ENCODE results near the gene PCDHGA1.
"Not testable (repeated sequence)": the region's sequence is repeated elsewhere in the genome, so short reads cannot be mapped to it uniquely, and the experiment has no call there.

DNA sequence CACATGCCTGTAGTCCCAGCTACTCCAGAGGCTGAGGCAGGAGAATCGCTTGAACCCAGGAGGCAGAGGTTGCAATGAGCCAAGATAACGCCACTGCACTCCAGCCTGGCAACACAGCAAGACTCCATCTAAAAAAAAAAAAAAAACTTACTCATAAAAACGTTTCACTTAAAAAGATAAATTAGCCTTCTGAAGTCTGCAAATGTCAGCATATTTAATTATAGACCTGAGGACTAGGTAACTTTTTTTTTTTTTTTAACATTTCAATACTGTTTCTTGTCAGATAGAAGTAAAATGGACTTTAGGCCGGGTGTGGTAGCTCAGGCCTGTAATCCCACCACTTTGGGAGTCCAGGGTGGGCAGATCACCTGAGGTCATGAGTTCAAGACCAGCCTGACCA is 13.4 kb upstream of the PCDHGA1 start:
- not testable (repeated sequence) for TF ChIP-seq SUZ12 (IDR thresholded peaks at IDR 0.05; ENCODE audit: extremely low read depth, insufficient read depth, insufficient read length); ZNF274 (IDR thresholded peaks at IDR 0.05; ENCODE audit: low read depth, low read length)
